Breast epithelium (tissue), 4 donors: Measurements from ENCODE around the gene COPG2. TPM values are rescaled to one million over a fixed set of nuclear protein-coding genes. Genes with fewer than 3 reads are reported as not detected.
A peak's percentile ranks its signal among the peaks of the same experiment; 100 is the strongest.

Source experiments
- DNase-seq, 2 donors: peaks; one replicate each; pipeline ENCODE4 v3.0.0-alpha.2; 2019; ENCODE audit warnings: low spot score in 2 of 2
- H3K27ac ChIP-seq, 2 donors: fragments of 200-600 bp; sonication (generic) in 1 of 2; one replicate each; pipeline ENCODE4 v1.5.1; 2016 to 2019; ENCODE audit warnings: mild to moderate bottlenecking in 1 of 2
- H3K27me3 ChIP-seq, 2 donors: fragments of 200-600 bp; sonication (generic) in 1 of 2; one replicate each; pipeline versions ENCODE4 v1.5.1 to v1.6.0; 2017 to 2019; ENCODE audit warnings: control low read depth in 1 of 2, mild to moderate bottlenecking in 1 of 2
- H3K36me3 ChIP-seq: fragments of 200-600 bp; one replicate; pipeline ENCODE4 v1.5.1; 2019
- H3K4me1 ChIP-seq, 2 donors: fragments of 200-600 bp; sonication (generic); one replicate each; pipeline ENCODE4 v1.5.1; 2016 to 2019; ENCODE audit warnings: control low read depth in 1 of 2
- H3K4me3 ChIP-seq, 3 donors: fragments of 200-600 bp; sonication (generic); 1 replicate in 2 of 3; 2 replicates in 1 of 3; pipeline ENCODE4 v1.5.1; 2016 to 2019; ENCODE audit warnings: mild to moderate bottlenecking in 3 of 3, moderate library complexity in 2 of 3
- H3K9me3 ChIP-seq, 2 donors: fragments of 200-600 bp; sonication (generic) in 1 of 2; one replicate each; pipeline ENCODE4 v1.5.1; 2016 to 2019; ENCODE audit warnings: control low read depth in 1 of 2
- POLR2A ChIP-seq: fragments of 450-650 bp; IDR thresholded peaks from one replicate; pipeline ENCODE4 v1.6.1; 2016; ENCODE audit warnings: antibody characterized with exemption, mild to moderate bottlenecking, moderate library complexity
- POLR2AphosphoS5 ChIP-seq, 3 donors: sonication (generic); formaldehyde crosslinking; IDR thresholded peaks; one replicate each; pipeline ENCODE4 v1.6.1; 2017; ENCODE audit warnings: antibody characterized with exemption in 3 of 3
- intact Hi-C: fragments of 100-400 bp; cut with DNase I; formaldehyde crosslinking; loops from one replicate; pipeline ENCODE4 v1.15.1; 2023; ENCODE audit warnings: low total_unique reads
- total RNA-seq, 3 donors: library from RNA; depleted of rRNA; stranded (reverse); fragments of >200 nt; gene quantifications; one replicate each; pipeline ENCODE4 v1.1.0, GENCODE V29; 2016
- TF ChIP-seq, protein P1 (sequence below), 3 donors: fragments of 450-650 bp; IDR thresholded peaks; one replicate each; pipeline ENCODE4 v1.5.1; 2016 to 2017; ENCODE audit warnings: antibody characterized with exemption in 3 of 3, mild to moderate bottlenecking in 3 of 3, moderate library complexity in 3 of 3

The COPG2 gene
- total RNA-seq, 3 donors from 2014 or later, result 21.3 to 37.8 (median 27.2) TPM

DNA sequence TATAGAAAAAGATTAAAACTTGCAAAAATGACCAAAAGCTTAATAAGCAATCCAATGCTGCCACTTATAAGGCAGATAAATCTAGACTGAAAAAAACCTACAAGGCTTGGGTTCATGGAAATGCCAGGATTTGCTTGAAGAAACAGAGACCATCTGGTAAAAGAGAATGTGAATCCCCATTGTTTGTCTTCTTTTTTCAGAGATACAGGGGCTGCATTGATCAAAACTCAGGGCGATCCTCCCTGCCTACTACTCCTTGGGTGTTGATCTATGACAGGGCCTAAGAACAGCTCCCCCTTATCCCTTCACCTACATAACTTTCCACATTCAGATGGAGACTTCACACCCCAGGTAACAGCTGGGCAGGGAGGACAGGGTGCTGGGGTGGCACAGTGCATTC, 21.1 kb upstream of the COPG2 start:
- no peak overlapping the region for H3K4me3 ChIP-seq

DNA sequence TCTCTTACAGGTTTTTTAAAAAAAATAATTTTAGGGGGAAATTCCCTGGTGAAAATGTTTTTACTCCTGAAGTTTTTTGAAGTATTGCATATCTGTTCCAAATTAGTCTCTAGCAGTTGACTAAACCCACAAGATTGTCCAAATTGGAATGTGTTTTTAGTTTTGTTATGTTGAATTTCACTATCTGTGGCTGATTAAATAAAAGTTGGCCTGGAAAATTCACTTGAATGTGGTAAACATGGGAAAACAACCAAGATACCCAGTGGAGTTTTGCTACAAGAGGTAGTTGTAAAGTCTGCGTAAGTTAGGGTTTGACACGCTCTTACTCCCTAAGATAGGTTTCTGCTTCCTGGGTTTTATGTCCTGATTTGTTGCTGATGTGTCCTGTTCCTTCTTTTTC, 14.5 kb upstream of the COPG2 start:
- intact Hi-C loops, result no loop called here
- Histone ChIP-seq H3K9me3 (no peaks in the 10 kb centered on the region), H3K27ac (peak overlapping the region; percentile 10 to 26), H3K36me3 (no peaks in the 10 kb centered on the region), H3K4me3 (no peak overlapping the region), H3K27me3 (no peaks in the 10 kb centered on the region), H3K4me1 (no peaks in the 10 kb centered on the region)
- DNase-seq, result no peak
- TF ChIP-seq, protein P1, sequence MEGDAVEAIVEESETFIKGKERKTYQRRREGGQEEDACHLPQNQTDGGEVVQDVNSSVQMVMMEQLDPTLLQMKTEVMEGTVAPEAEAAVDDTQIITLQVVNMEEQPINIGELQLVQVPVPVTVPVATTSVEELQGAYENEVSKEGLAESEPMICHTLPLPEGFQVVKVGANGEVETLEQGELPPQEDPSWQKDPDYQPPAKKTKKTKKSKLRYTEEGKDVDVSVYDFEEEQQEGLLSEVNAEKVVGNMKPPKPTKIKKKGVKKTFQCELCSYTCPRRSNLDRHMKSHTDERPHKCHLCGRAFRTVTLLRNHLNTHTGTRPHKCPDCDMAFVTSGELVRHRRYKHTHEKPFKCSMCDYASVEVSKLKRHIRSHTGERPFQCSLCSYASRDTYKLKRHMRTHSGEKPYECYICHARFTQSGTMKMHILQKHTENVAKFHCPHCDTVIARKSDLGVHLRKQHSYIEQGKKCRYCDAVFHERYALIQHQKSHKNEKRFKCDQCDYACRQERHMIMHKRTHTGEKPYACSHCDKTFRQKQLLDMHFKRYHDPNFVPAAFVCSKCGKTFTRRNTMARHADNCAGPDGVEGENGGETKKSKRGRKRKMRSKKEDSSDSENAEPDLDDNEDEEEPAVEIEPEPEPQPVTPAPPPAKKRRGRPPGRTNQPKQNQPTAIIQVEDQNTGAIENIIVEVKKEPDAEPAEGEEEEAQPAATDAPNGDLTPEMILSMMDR (IDR thresholded peaks at IDR 0.05), result no peak
- TF ChIP-seq POLR2AphosphoS5 (IDR thresholded peaks at IDR 0.05), result no peak
- no peak for TF ChIP-seq POLR2A

More for the DNA sequence above, 21.1 kb upstream of the COPG2 start:
- H3K4me1 ChIP-seq, result no peaks in the 10 kb centered on the region
- H3K27me3 ChIP-seq, result no peaks in the 10 kb centered on the region
- peaks cover 4 to 12% of the 10 kb centered on the region in 2 donors for H3K9me3 ChIP-seq
- no peaks in the 10 kb centered on the region for H3K36me3 ChIP-seq
- intact Hi-C loops, result no loop called here
- no peak for DNase-seq
- TF ChIP-seq POLR2AphosphoS5 (IDR thresholded peaks at IDR 0.05), result no peak
- TF ChIP-seq, protein P1 (IDR thresholded peaks at IDR 0.05), result no peak
- no peak for TF ChIP-seq POLR2A
- no peak overlapping the region for H3K27ac ChIP-seq

DNA sequence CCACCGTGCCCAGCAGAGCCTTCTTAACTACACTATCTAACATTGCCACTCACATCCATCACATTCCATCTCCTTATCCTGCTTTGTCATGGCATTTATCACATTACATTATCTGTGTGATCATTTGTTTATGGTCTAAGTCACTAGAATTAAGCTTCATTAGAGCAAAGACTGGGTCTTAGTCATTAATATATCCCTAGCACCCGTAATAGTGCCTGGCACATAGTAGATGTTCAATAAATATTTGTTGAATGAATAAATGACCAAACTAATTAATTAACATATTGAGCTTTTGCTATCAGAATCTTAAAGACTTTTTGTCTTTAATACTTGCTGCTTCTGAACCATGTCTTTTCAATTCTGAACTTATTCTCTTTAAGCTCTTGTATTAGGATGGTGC, 5.9 kb upstream of the COPG2 start:
- no peak for DNase-seq
- H3K4me3 ChIP-seq, result no peak overlapping the region
- H3K4me1 ChIP-seq, result no peaks in the 10 kb centered on the region
- TF ChIP-seq, protein P1 (IDR thresholded peaks at IDR 0.05), result no peak
- TF ChIP-seq POLR2AphosphoS5 (IDR thresholded peaks at IDR 0.05) (no peak), POLR2A (no peak)
- H3K27ac ChIP-seq, result no peak overlapping the region
- intact Hi-C loops, result no loop called here
- H3K36me3 ChIP-seq, result no peaks in the 10 kb centered on the region
- no peaks in the 10 kb centered on the region for H3K9me3 ChIP-seq
- no peaks in the 10 kb centered on the region for H3K27me3 ChIP-seq

DNA sequence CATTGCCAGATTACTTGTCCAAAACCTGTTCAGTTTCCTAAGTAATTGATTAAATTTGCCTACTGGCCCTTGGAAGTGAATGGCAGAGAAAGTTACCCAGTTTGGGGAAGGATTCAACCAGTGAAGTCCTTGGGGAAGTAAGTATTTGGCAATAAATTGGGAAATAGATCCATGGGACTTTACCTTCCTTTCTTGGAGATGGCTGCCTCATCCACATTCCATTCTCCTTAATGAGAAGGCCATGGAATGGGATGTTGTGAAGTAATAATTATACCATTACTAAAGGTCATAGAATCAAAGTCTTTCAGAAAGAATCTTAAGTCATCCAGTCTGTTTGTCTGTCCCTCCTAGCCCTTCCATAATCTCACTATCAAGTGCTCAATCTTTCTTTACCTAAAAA, 4.5 kb upstream of the COPG2 start:
- intact Hi-C loops, result no loop called here
- no peak for DNase-seq
- H3K27ac ChIP-seq, result peak overlapping the region in 1 of 2 donors; percentile 13
- H3K9me3 ChIP-seq, result no peaks in the 10 kb centered on the region
- H3K4me1 ChIP-seq, result no peaks in the 10 kb centered on the region
- no peaks in the 10 kb centered on the region for H3K27me3 ChIP-seq
- no peak for TF ChIP-seq POLR2A
- TF ChIP-seq POLR2AphosphoS5 (IDR thresholded peaks at IDR 0.05), result no peak
- TF ChIP-seq, protein P1 (IDR thresholded peaks at IDR 0.05), result no peak
- no peaks in the 10 kb centered on the region for H3K36me3 ChIP-seq
- H3K4me3 ChIP-seq, result no peak overlapping the region

DNA sequence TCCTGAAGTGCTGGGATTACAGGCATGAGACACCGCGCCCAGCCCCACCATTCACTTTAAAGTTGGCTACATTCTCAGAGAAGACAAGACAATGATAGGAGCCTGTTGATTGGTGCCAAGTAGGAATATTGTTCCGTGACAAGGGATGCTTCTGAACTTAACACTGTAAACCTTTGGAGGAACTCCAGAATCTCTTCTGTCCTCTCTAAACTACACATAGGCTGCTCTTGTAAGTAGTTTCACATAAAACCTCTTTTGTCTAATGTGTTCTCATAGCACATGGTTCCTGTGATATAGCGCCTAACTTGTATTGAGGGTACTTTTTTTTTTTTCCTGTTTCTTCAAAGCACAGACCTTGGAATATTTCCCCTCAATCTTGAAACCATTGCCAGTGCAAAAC, 3.6 kb upstream of the COPG2 start:
- intact Hi-C loops, result no loop called here
- Histone ChIP-seq H3K36me3 (no peaks in the 10 kb centered on the region), H3K4me3 (no peak overlapping the region), H3K4me1 (no peaks in the 10 kb centered on the region), H3K9me3 (no peaks in the 10 kb centered on the region), H3K27ac (no peak overlapping the region), H3K27me3 (no peaks in the 10 kb centered on the region)
- DNase-seq, result no peak
- TF ChIP-seq, protein P1 (IDR thresholded peaks at IDR 0.05), result no peak
- TF ChIP-seq POLR2A (no peak), POLR2AphosphoS5 (IDR thresholded peaks at IDR 0.05) (no peak)
